Neural cell (in vitro differentiated cells): ENCODE results near the gene COPZ1.
A peak's percentile ranks its signal among the peaks of the same experiment; 100 is the strongest.

Experiments
- CTCF ChIP-seq: fragments of 450-650 bp; IDR thresholded peaks from 2 replicates; pipeline ENCODE4 v1.5.1; 2014; ENCODE audit warnings: antibody characterized with exemption, mild to moderate bottlenecking, moderate library complexity; ENCODE audit not compliant: poor library complexity, severe bottlenecking
- EP300 ChIP-seq: fragments of 450-650 bp; conservative IDR thresholded peaks from 2 replicates; pipeline ENCODE4 v1.6.1; 2014; ENCODE audit warnings: antibody characterized with exemption, mild to moderate bottlenecking, moderate library complexity; ENCODE audit not compliant: poor library complexity, severe bottlenecking
- EZH2 ChIP-seq: fragments of 200-600, 300-800 bp; shearing (Covaris generic), sonication (generic); IDR thresholded peaks from 2 replicates; pipeline ENCODE4 v1.6.1; 2014; ENCODE audit warnings: antibody characterized with exemption, low read length, borderline replicate concordance, mild to moderate bottlenecking; ENCODE audit not compliant: insufficient read depth, poor library complexity, severe bottlenecking
- POLR2AphosphoS5 ChIP-seq: IDR thresholded peaks from 2 replicates; pipeline ENCODE4 v1.6.1; 2012
- RAD21 ChIP-seq: fragments of 450-650 bp; conservative IDR thresholded peaks from 2 replicates; pipeline ENCODE4 v1.6.1; 2014; ENCODE audit warnings: antibody characterized with exemption, mild to moderate bottlenecking, moderate library complexity
- REST ChIP-seq: IDR thresholded peaks from 2 replicates; pipeline ENCODE4 v1.6.1; 2012; ENCODE audit warnings: borderline replicate concordance
- TAF1 ChIP-seq: IDR thresholded peaks from 2 replicates; pipeline ENCODE4 v1.6.1; 2012; ENCODE audit warnings: low read depth

- no peak for TF ChIP-seq EZH2
- TF ChIP-seq CTCF = no peak
- TF ChIP-seq REST = no peak
- peak; percentile 32 for TF ChIP-seq RAD21
- no peak for TF ChIP-seq POLR2AphosphoS5
- no peak for TF ChIP-seq EP300
- TF ChIP-seq TAF1 = no peak
These were observed 33.4 kb downstream of the COPZ1 start for GRCh38 chr12:54358191-54358944.
